ENCODE measurements around the gene HSD17B1. TPM values are rescaled to one million over a fixed set of nuclear protein-coding genes. Genes with fewer than 3 reads are reported as not detected.
A peak's percentile ranks its signal among the peaks of the same experiment; 100 is the strongest.

The HSD17B1 gene
- total RNA-seq, 4 donors from 2014 or later = 0.41 to 2.2 (median 0.95) TPM; not detected in 1

GRCh38 chr17:42548070-42548837 is 4.5 kb upstream of the HSD17B1 start:
- peaks cover 0 to 11% (median 9%) of the 10 kb centered on the region in 4 donors for H3K4me1 ChIP-seq
- TF ChIP-seq CTCF (IDR thresholded peaks at IDR 0.05) (peak; percentile 36 to 76 (median 51)), POLR2AphosphoS5 (IDR thresholded peaks at IDR 0.05) (peak in 1 of 3 donors; percentile 57), EP300 (IDR thresholded peaks at IDR 0.05; ENCODE audit: low read depth) (no peak), POLR2A (IDR thresholded peaks at IDR 0.05) (peak; percentile 34)
- intact Hi-C loops (cut with DNase I; ENCODE audit: low total_unique reads) = no loop called here
- in situ Hi-C loops (cut with MboI; ENCODE audit: low pct_ligation_motif_present in 1 of 4, low pct_unique_long_range_greater_than_20kb in 1 of 4, low sequenced_read_pairs in 3 of 4) = no loop called here
- H3K36me3 ChIP-seq = peaks cover 0 to 2% (median 0%) of the 10 kb centered on the region in 4 donors
- H3K9me3 ChIP-seq = no peaks in the 10 kb centered on the region
- peak; percentile 93 for DNase-seq
- H3K4me3 ChIP-seq = peak overlapping the region in 3 of 4 donors; percentile 21 to 53 (median 44)
- H3K27me3 ChIP-seq = no peaks in the 10 kb centered on the region
- 27% methylated on average over 39 of the region's 74 CpGs; no CpG with 5 or more reads in 1 of the 2 donors for WGBS, 2 donors (ENCODE audit: low coverage in 1 of 2)
- no peak overlapping the region for H3K27ac ChIP-seq

GRCh38 chr17:42548993-42549755 is 3.5 kb upstream of the HSD17B1 start:
- intact Hi-C loops (cut with DNase I; ENCODE audit: low total_unique reads) (no loop called here), in situ Hi-C loops (cut with MboI; ENCODE audit: low pct_ligation_motif_present in 1 of 4, low pct_unique_long_range_greater_than_20kb in 1 of 4, low sequenced_read_pairs in 3 of 4) (no loop called here)
- WGBS, 2 donors (ENCODE audit: low coverage in 1 of 2) = 57 to 58% methylated on average over 3 to 14 of the region's 14 CpGs
- Histone ChIP-seq H3K4me3 (peak overlapping the region in 1 of 4 donors; percentile 53), H3K27me3 (no peaks in the 10 kb centered on the region), H3K4me1 (peaks cover 0 to 19% (median 15%) of the 10 kb centered on the region in 4 donors), H3K36me3 (no peaks in the 10 kb centered on the region), H3K27ac (no peak overlapping the region), H3K9me3 (no peaks in the 10 kb centered on the region)
- no peak for DNase-seq
- TF ChIP-seq POLR2AphosphoS5 (IDR thresholded peaks at IDR 0.05) = no peak
- no peak for TF ChIP-seq CTCF (IDR thresholded peaks at IDR 0.05)
- no peak for TF ChIP-seq POLR2A (IDR thresholded peaks at IDR 0.05)
- no peak for TF ChIP-seq EP300 (IDR thresholded peaks at IDR 0.05; ENCODE audit: low read depth)

GRCh38 chr17:42553161-42553818 is 567 bp downstream of the HSD17B1 start:
- peak overlapping the region in 1 of 4 donors; percentile 74 for H3K4me3 ChIP-seq
- intact Hi-C loops (cut with DNase I; ENCODE audit: low total_unique reads) (no loop called here), in situ Hi-C loops (cut with MboI; ENCODE audit: low pct_ligation_motif_present in 1 of 4, low pct_unique_long_range_greater_than_20kb in 1 of 4, low sequenced_read_pairs in 3 of 4) (no loop called here)
- WGBS, 2 donors (ENCODE audit: low coverage in 1 of 2) = 90% methylated on average over 41 of the region's 45 CpGs; no CpG with 5 or more reads in 1 of the 2 donors
- DNase-seq = no peak
- no peaks in the 10 kb centered on the region for H3K9me3 ChIP-seq
- no peaks in the 10 kb centered on the region for H3K36me3 ChIP-seq
- peaks cover 0 to 27% (median 20%) of the 10 kb centered on the region in 4 donors for H3K4me1 ChIP-seq
- H3K27me3 ChIP-seq = no peaks in the 10 kb centered on the region
- H3K27ac ChIP-seq = peak overlapping the region in 3 of 4 donors; percentile 84 to 95 (median 89)
- TF ChIP-seq POLR2A (IDR thresholded peaks at IDR 0.05) = no peak
- no peak for TF ChIP-seq POLR2AphosphoS5 (IDR thresholded peaks at IDR 0.05)
- TF ChIP-seq CTCF (IDR thresholded peaks at IDR 0.05) = no peak
- no peak for TF ChIP-seq EP300 (IDR thresholded peaks at IDR 0.05; ENCODE audit: low read depth)

GRCh38 chr17:42553866-42554249 is 1.1 kb downstream of the HSD17B1 start:
- WGBS, 2 donors (ENCODE audit: low coverage in 1 of 2) = 56% methylated on average over 14 of the region's 16 CpGs; no CpG with 5 or more reads in 1 of the 2 donors
- Histone ChIP-seq H3K9me3 (no peaks in the 10 kb centered on the region), H3K4me3 (peak overlapping the region; percentile 58 to 74 (median 70)), H3K27ac (peak overlapping the region; percentile 84 to 95 (median 91)), H3K4me1 (peaks cover 0 to 26% (median 17%) of the 10 kb centered on the region in 4 donors), H3K36me3 (no peaks in the 10 kb centered on the region), H3K27me3 (no peaks in the 10 kb centered on the region)
- in situ Hi-C loops (cut with MboI; ENCODE audit: low pct_ligation_motif_present in 1 of 4, low pct_unique_long_range_greater_than_20kb in 1 of 4, low sequenced_read_pairs in 3 of 4) = no loop called here
- DNase-seq = no peak
- no peak for TF ChIP-seq POLR2A (IDR thresholded peaks at IDR 0.05)
- no peak for TF ChIP-seq CTCF (IDR thresholded peaks at IDR 0.05)
- TF ChIP-seq EP300 (IDR thresholded peaks at IDR 0.05; ENCODE audit: low read depth) = no peak
- no peak for TF ChIP-seq POLR2AphosphoS5 (IDR thresholded peaks at IDR 0.05)
- intact Hi-C loops (cut with DNase I; ENCODE audit: low total_unique reads) = no loop called here
